IMR-90 (cell line): ENCODE measurements around the gene FAM24A. TPM values are rescaled to one million over a fixed set of nuclear protein-coding genes. Genes with fewer than 3 reads are reported as not detected.

Experiments
- ATAC-seq: fragments of 200-7000 bp; cut with Tn5 transposase; 2 replicates; pipeline ENCODE4 v1.9.1; 2020; ENCODE audit warnings: low read depth, mild to moderate bottlenecking, moderate library complexity
- BruUV-seq: library from RNA; stranded (reverse); fragments of 400-500 nt; replicated peaks from 2 replicates; lab custom pipeline; 2021; lab: Mats Ljungman, UMichigan
- CTCF ChIA-PET: fragments of 300-600 bp; formaldehyde crosslinking; extraction: SDS; loops from one replicate; lab custom pipeline; 2021; ENCODE audit warnings: antibody characterized with exemption; lab: Yijun Ruan, JAX
- POLR2A ChIA-PET: fragments of 300-600 bp; sonication (Branson Sonifier 250); formaldehyde crosslinking; loops from one replicate; lab custom pipeline; 2022; ENCODE audit warnings: antibody characterized with exemption; ENCODE audit not compliant: unreplicated experiment; lab: Charles Lee
- DNase-seq: peaks from one replicate; pipeline ENCODE4 v3.0.0; 2013
- H2AFZ ChIP-seq: replicated peaks from 2 replicates; pipeline ENCODE3; 2013; ENCODE audit warnings: low read length, mild to moderate bottlenecking; ENCODE audit not compliant: poor library complexity
- H2AK5ac ChIP-seq: 2 replicates; pipeline ENCODE4 v1.6.1; 2013; ENCODE audit warnings: low read depth, low read length, inconsistent platforms
- H2AK9ac ChIP-seq: replicated peaks from 2 replicates; pipeline ENCODE3; 2013; ENCODE audit warnings: mild to moderate bottlenecking, low read depth, low read length, moderate library complexity; ENCODE audit not compliant: poor library complexity
- H2BK120ac ChIP-seq: 2 replicates; pipeline ENCODE4 v1.6.1; 2013; ENCODE audit warnings: low read depth, low read length, inconsistent platforms
- H2BK15ac ChIP-seq: 3 replicates; pipeline ENCODE4 v1.6.1; 2013; ENCODE audit warnings: low read depth, low read length, inconsistent platforms
- H2BK20ac ChIP-seq: 2 replicates; pipeline ENCODE4 v1.6.1; 2013; ENCODE audit warnings: low read depth, mild to moderate bottlenecking, inconsistent platforms, low read length, moderate library complexity
- H2BK5ac ChIP-seq: 2 replicates; pipeline ENCODE4 v1.6.1; 2013; ENCODE audit warnings: mild to moderate bottlenecking, low read depth, low read length, inconsistent platforms; ENCODE audit not compliant: poor library complexity, severe bottlenecking
- H3K14ac ChIP-seq: replicated peaks from 2 replicates; pipeline ENCODE4 v1.6.1; 2013; ENCODE audit warnings: low read depth, low read length, inconsistent platforms
- H3K18ac ChIP-seq: 2 replicates; pipeline ENCODE4 v1.6.1; 2013; ENCODE audit warnings: low read depth, low read length, control low read depth
- H3K23ac ChIP-seq: 2 replicates; pipeline ENCODE4 v1.6.1; 2013; ENCODE audit warnings: low read depth, low read length, inconsistent platforms
- H3K27ac ChIP-seq: 2 replicates; pipeline ENCODE4 v1.5.1; 2013; ENCODE audit warnings: mild to moderate bottlenecking, control low read depth, low read length; ENCODE audit not compliant: insufficient read depth
- H3K27me3 ChIP-seq: 2 replicates; pipeline ENCODE4 v1.6.1; 2013; ENCODE audit warnings: low read length; ENCODE audit not compliant: control insufficient read depth, insufficient read depth
- H3K36me3 ChIP-seq: 2 replicates; pipeline ENCODE4 v1.6.1; 2013; ENCODE audit warnings: low read length, mixed read lengths; ENCODE audit not compliant: control insufficient read depth, insufficient read depth
- H3K4ac ChIP-seq: 2 replicates; pipeline ENCODE4 v1.6.1; 2013; ENCODE audit warnings: low read depth, low read length, inconsistent platforms
- H3K4me1 ChIP-seq: 2 replicates; pipeline ENCODE4 v1.6.1; 2013; ENCODE audit warnings: low read length, mixed read lengths; ENCODE audit not compliant: control insufficient read depth, insufficient read depth
- H3K4me2 ChIP-seq: 2 replicates; pipeline ENCODE4 v1.6.1; 2013; ENCODE audit warnings: low read depth, mild to moderate bottlenecking, control low read depth, low read length, moderate library complexity
- H3K4me3 ChIP-seq: 2 replicates; pipeline ENCODE4 v1.5.1; 2013; ENCODE audit warnings: low read depth, mild to moderate bottlenecking, control low read depth, low read length, moderate library complexity; ENCODE audit not compliant: insufficient read depth
- H3K56ac ChIP-seq: 2 replicates; pipeline ENCODE4 v1.6.1; 2013; ENCODE audit warnings: low read length, inconsistent platforms; ENCODE audit not compliant: insufficient read depth; ENCODE audit errors: extremely low read depth
- H3K79me1 ChIP-seq, 2 experiments: 2 replicates each; pipeline ENCODE4 v1.6.1; 2013; ENCODE audit warnings: low read length in 2 of 2, inconsistent platforms in 1 of 2, low read depth in 1 of 2
- H3K9ac ChIP-seq: 2 replicates; pipeline ENCODE4 v1.6.1; 2013; ENCODE audit warnings: low read depth, low read length, control low read depth
- H3K9me1 ChIP-seq: 2 replicates; pipeline ENCODE4 v1.6.1; 2013; ENCODE audit warnings: low read length, inconsistent platforms; ENCODE audit not compliant: insufficient read depth
- H3K9me3 ChIP-seq: 2 replicates; pipeline ENCODE4 v1.6.1; 2013; ENCODE audit warnings: low read length; ENCODE audit not compliant: control insufficient read depth, insufficient read depth
- H4K20me1 ChIP-seq: 2 replicates; pipeline ENCODE4 v1.6.1; 2013; ENCODE audit warnings: low read length, inconsistent platforms; ENCODE audit not compliant: insufficient read depth
- H4K5ac ChIP-seq: 2 replicates; pipeline ENCODE4 v1.6.1; 2013; ENCODE audit warnings: mild to moderate bottlenecking, low read depth, low read length, control low read depth
- H4K8ac ChIP-seq, 2 experiments: 2 replicates each; pipeline ENCODE4 v1.6.1; 2013; ENCODE audit warnings: low read depth in 2 of 2, low read length in 2 of 2, control low read depth in 1 of 2, inconsistent platforms in 1 of 2
- H4K91ac ChIP-seq: 2 replicates; pipeline ENCODE4 v1.6.1; 2013; ENCODE audit warnings: low read depth, low read length, inconsistent platforms; ENCODE audit not compliant: insufficient read depth
- BHLHE40 ChIP-seq: fragments of 150-350 bp; IDR thresholded peaks from 2 replicates; pipeline ENCODE4 v1.6.1; 2016; ENCODE audit warnings: mild to moderate bottlenecking, low read depth, low read length
- CHD1 ChIP-seq: IDR thresholded peaks from 2 replicates; pipeline ENCODE4 v1.6.1; 2012; ENCODE audit warnings: low read depth, low read length, improper control_type of control experiment
- SMC3 ChIP-seq: fragments of 150-350 bp; IDR thresholded peaks from 2 replicates; pipeline ENCODE4 v1.6.1; 2016; ENCODE audit warnings: low read depth, mild to moderate bottlenecking, antibody characterized with exemption, low read length, moderate library complexity
- WGBS, 2 experiments: methylation state at CpG; one replicate each; pipeline versions ENCODE4 v1.1.5 to v1.1.7; 2013; ENCODE audit warnings: missing lambda C conversion rate in 2 of 2; ENCODE audit not compliant: insufficient read length in 1 of 2; ENCODE audit errors: extremely low coverage in 2 of 2; 5-methylcytosine and 5-hydroxymethylcytosine counted together
- dilution Hi-C: fragments of 300-500 bp; cut with HindIII; formaldehyde crosslinking; loops from one replicate; pipeline ENCODE4 v1.14.3; 2018; ENCODE audit warnings: low sequenced_read_pairs; ENCODE audit not compliant: unreplicated experiment
- in situ Hi-C: fragments of 300-500 bp; cut with MboI; formaldehyde crosslinking; loops from 3 replicates; pipeline ENCODE4 v1.14.3; 2019; ENCODE audit warnings: low sequenced_read_pairs, inconsistent platforms, mixed read lengths
- intact Hi-C: fragments of 100-400 bp; cut with micrococcal nuclease; formaldehyde crosslinking; loops from 2 replicates; pipeline ENCODE4 v1.10.0; 2022
- polyA plus RNA-seq, 3 experiments: library from polyadenylated mRNA; depleted of rRNA; stranded (reverse); fragments of >200 nt; gene quantifications; 2 replicates each; pipeline ENCODE4 v1.2.3, GENCODE V29; 2012; ENCODE audit warnings: low replicate concordance in 1 of 3
- total RNA-seq: library from RNA; depleted of rRNA; stranded (reverse); fragments of >200 nt; gene quantifications from 2 replicates; pipeline ENCODE4 v1.2.3, GENCODE V29; 2012
- TF ChIP-seq, protein P1 (sequence below): fragments of 150-350 bp; IDR thresholded peaks from 2 replicates; pipeline ENCODE4 v1.6.1; 2017; ENCODE audit warnings: mild to moderate bottlenecking, antibody characterized with exemption, low read length, low read depth
- TF ChIP-seq, protein P2 (sequence below): fragments of 150-350 bp; IDR thresholded peaks from 2 replicates; pipeline ENCODE4 v1.6.1; 2016; ENCODE audit warnings: low read depth, mild to moderate bottlenecking, low read length, moderate library complexity, borderline replicate concordance
- TF ChIP-seq, protein P3 (sequence below): conservative IDR thresholded peaks from 2 replicates; pipeline ENCODE4 v1.5.1; 2012; ENCODE audit warnings: mild to moderate bottlenecking, low read depth, low read length, improper control_type of control experiment

Gene FAM24A
- total and polyA plus RNA-seq, 2 of the 4 experiments (the other 2 are of a cell fraction) = not detected

DNA sequence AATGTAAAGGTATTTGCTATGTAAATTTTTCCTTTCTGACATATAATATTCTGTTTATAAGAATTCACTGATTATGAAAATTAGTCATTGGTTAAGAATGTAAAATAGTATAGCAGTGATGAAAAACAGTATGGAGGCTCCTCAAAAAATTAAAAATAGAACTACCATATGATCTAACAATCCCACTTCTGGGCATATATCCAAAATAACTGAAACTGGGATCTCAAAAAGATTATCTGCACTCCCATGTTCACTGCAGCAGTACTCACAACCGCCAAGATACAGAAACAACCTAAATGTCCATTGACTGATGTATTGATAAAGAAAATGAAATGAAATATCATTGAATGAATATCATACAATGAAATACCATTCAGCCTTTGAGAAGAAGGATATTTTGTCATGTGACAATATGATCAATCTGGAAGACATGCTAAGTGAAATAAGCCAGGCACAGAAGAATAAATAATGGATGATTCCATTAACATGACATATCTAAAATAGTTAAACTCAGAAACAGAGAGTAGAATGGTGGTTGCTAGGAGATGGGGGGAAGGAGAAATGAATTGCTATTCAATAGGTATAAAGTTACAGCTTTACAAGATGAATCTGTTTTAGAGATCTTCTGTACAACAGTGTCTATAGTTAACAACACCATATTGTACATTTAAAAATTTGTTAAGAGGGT lies 29.6 kb downstream of the FAM24A start (continued):
- TF ChIP-seq, protein P1, sequence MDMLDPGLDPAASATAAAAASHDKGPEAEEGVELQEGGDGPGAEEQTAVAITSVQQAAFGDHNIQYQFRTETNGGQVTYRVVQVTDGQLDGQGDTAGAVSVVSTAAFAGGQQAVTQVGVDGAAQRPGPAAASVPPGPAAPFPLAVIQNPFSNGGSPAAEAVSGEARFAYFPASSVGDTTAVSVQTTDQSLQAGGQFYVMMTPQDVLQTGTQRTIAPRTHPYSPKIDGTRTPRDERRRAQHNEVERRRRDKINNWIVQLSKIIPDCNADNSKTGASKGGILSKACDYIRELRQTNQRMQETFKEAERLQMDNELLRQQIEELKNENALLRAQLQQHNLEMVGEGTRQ = no peak
- TF ChIP-seq BHLHE40 = no peak

DNA sequence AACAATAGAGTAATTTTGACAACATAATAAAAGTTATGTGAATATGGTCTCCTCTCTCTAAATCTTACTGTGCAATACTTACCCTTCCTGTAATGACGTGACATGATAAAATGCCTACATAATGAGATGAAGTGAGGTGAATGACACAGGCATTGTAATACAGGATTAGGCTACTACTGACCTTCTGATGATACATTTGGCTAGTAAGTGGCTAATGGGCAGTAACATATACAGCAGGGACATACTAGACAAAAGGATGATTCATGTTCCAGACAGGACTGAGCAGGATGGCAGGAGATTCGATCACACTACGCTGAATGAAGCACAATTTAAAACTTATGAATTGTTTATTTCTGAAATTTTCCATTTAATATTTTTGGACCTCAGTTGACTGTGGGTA lies 38.9 kb downstream of the FAM24A start:
- ChIA-PET POLR2A (no interaction called here), CTCF (no interaction called here)
- BruUV-seq = no TSS peak
- WGBS, 2 experiments = no CpG with 5 or more reads among the region's 3 CpGs
- H3K79me1 ChIP-seq = peaks cover 10 to 22% of the 10 kb centered on the region in 2 experiments
- dilution Hi-C loops (no loop called here), intact Hi-C loops (no loop called here), in situ Hi-C loops (no loop called here)
- no peak overlapping the region for H4K8ac ChIP-seq
- no peak overlapping the region for H2AK9ac ChIP-seq
- no peak overlapping the region for H3K4me3 ChIP-seq
- H3K27me3 ChIP-seq = no peaks in the 10 kb centered on the region
- H2BK120ac ChIP-seq = no peak overlapping the region
- H4K5ac ChIP-seq = no peak overlapping the region
- peaks cover under 1% of the 10 kb centered on the region; the same call in 1 of the 2 replicates for H3K9me1 ChIP-seq
- H2AK5ac ChIP-seq = no peak overlapping the region
- H3K27ac ChIP-seq = no peak overlapping the region
- peak; percentile 8 for DNase-seq
- no peak overlapping the region for H3K4me2 ChIP-seq
- no peak overlapping the region for H3K4ac ChIP-seq
- H3K56ac ChIP-seq = no peak overlapping the region
- peaks cover 6% of the 10 kb centered on the region for H3K36me3 ChIP-seq
- no peaks in the 10 kb centered on the region for H3K4me1 ChIP-seq
- TF ChIP-seq BHLHE40 (no peak), CHD1 (no peak), SMC3 (no peak)
- TF ChIP-seq, protein P1 = no peak
- TF ChIP-seq, protein P2, sequence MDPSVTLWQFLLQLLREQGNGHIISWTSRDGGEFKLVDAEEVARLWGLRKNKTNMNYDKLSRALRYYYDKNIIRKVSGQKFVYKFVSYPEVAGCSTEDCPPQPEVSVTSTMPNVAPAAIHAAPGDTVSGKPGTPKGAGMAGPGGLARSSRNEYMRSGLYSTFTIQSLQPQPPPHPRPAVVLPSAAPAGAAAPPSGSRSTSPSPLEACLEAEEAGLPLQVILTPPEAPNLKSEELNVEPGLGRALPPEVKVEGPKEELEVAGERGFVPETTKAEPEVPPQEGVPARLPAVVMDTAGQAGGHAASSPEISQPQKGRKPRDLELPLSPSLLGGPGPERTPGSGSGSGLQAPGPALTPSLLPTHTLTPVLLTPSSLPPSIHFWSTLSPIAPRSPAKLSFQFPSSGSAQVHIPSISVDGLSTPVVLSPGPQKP = no peak
- TF ChIP-seq, protein P3, sequence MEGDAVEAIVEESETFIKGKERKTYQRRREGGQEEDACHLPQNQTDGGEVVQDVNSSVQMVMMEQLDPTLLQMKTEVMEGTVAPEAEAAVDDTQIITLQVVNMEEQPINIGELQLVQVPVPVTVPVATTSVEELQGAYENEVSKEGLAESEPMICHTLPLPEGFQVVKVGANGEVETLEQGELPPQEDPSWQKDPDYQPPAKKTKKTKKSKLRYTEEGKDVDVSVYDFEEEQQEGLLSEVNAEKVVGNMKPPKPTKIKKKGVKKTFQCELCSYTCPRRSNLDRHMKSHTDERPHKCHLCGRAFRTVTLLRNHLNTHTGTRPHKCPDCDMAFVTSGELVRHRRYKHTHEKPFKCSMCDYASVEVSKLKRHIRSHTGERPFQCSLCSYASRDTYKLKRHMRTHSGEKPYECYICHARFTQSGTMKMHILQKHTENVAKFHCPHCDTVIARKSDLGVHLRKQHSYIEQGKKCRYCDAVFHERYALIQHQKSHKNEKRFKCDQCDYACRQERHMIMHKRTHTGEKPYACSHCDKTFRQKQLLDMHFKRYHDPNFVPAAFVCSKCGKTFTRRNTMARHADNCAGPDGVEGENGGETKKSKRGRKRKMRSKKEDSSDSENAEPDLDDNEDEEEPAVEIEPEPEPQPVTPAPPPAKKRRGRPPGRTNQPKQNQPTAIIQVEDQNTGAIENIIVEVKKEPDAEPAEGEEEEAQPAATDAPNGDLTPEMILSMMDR = no peak
- H3K23ac ChIP-seq = no peak overlapping the region
- H3K9me3 ChIP-seq = no peaks in the 10 kb centered on the region
- no peaks in the 10 kb centered on the region for H4K20me1 ChIP-seq
- H2BK15ac ChIP-seq = no peak overlapping the region
- no peak overlapping the region for H3K18ac ChIP-seq
- H4K91ac ChIP-seq = no peak overlapping the region
- no peak overlapping the region for H3K9ac ChIP-seq
- H2BK20ac ChIP-seq = no peak overlapping the region
- peak overlapping the region; percentile 7 for H2BK5ac ChIP-seq
- H3K14ac ChIP-seq = no peak overlapping the region
- ATAC-seq = no peak
- no peak overlapping the region for H2AFZ ChIP-seq
